HG03457 (cell line): ENCODE measurements around the gene SYT6.

Experiments
- ATAC-seq: cut with Tn5 transposase; IDR thresholded peaks from one replicate; pipeline ENCODE4 v1.9.1; 2021; ENCODE audit warnings: moderate number of reproducible peaks; ENCODE audit not compliant: unreplicated experiment

SYT6 gene, protein sequence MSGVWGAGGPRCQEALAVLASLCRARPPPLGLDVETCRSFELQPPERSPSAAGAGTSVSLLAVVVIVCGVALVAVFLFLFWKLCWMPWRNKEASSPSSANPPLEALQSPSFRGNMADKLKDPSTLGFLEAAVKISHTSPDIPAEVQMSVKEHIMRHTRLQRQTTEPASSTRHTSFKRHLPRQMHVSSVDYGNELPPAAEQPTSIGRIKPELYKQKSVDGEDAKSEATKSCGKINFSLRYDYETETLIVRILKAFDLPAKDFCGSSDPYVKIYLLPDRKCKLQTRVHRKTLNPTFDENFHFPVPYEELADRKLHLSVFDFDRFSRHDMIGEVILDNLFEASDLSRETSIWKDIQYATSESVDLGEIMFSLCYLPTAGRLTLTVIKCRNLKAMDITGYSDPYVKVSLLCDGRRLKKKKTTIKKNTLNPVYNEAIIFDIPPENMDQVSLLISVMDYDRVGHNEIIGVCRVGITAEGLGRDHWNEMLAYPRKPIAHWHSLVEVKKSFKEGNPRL

DNA sequence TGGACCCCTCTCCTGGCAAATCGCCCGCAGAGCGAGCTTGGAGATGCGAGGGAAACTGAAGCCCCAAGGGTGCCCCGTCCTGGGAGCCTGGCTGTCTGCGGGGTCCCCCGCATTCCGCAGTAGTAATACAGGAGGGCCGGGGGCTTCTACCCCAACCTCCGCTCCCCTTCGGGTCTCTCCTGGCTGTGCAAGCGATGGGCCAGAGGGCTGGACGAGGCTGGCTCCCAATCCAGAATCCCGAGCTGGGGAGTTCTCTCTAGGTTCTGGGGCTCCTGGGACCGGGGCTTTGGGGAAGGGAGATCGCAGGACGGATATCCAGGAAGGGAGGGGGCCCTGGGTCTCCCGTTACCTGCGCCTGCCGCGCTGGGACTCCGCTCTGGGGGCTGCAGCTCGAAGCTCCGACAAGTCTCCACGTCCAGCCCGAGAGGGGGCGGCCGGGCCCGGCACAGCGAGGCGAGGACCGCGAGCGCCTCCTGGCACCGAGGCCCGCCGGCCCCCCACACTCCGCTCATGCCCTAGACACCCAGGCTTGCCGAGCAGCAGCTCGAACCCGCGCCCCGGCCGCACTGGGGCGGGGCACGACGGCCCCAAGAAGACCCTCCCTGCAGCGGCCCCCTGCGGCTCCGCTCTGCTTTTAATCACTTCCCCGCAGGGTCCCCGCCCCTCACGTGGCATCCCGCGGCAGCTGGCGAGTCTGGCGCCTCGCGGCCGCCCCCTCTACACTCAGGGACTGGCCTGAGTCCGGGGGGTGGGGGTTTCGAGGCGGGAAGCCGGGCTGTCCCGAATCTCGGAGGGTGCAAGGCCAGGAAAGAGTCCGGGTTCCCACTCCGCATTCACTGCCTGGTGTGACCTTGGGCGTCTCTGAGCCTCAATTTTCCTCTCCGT is at the start of gene SYT6:
Gene SYT6, minus strand, starts transcription at position 609 of the 885 bp plus-strand sequence. Its CDS starts 97 bp downstream, at position 512.
- no peak for ATAC-seq

DNA sequence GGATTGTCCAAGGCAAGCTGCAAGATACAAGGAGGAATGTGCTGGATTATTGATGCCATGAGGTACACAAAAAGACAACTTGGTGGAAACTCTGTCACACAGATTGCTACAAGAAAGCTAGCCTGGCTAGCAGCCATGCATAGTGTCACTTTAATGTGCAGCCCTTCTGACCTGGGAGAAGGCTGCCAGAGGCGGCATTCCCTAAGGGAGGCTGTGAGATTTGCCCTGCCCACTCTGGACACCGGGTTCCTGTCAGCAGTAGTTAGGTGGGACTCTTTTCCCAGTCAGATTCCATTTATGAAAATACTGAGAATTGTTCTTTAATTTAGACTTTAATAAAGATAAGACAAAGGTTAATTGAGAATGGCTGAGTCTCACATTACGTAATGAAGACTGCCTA is 47.8 kb upstream of the SYT6 start:
- ATAC-seq = no peak

DNA sequence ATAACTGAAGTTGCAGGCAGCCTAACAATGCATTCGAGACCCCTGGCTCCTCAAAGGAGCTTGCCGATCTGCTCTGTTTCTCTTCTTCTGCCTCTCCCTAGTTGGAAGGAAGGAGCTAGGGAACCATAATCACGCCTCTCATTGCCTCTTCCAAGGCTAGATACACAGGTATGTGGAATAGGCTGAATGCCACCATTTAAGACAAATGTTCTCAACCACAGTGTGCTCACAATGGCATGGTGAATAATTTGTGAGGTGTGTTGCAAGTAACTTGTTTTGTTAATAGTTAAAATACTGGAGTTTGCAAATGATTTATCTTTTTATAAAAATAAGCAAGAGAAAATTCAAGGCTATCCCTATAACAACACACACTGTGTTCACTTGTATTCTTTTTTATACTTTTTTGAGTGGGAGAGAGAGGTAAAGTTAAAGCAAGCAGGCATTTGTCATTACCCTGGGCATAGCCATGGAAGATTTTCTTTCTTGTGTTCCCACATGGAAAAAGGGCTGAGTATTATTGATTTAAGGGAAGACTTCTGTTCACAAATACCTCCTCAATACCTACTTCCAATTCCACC is 45.4 kb upstream of the SYT6 start:
- no peak for ATAC-seq

DNA sequence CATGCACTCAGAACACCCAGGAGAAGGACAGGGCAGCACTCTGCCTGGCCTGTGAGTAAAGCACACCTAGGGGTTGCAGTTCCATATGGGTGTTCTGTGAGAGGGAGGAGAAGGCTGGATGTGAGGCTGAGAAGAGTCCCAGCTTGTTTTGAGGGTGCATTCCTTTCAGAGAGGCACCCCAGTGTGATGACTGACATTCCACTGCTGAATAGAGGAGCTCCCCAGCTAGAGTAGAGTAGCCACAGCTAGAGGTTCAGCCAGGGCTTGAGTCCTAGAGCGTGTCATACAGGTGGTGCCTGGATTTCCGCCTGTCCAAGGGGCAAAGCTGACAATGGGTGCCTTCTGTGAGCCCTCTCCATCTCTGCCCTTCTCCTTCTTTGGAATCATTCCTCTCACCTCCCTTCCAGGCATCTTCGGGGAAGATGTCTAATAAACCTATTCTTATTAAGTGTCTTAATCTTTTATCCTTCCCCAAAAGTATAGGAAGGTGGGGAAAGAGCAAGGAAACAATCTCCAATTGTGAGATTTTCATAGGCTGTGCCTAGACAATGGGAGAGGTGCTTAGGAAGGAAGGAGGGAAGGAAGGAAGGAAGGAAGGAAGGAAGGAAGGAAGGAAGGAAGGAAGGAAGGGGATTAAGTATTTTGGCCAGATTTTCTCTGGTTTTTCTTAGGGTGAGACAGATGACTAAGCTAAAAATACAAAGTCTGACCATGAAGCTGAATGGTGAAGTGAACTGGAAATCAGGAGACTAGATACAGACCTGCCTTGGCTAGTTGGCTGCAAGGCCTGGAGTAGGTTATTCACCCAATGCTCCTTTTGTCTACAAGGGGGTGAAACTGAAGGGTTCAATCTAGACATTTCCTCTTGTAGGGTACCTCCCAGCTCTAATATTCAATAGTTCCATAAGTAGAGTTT is 43.6 kb upstream of the SYT6 start:
- ATAC-seq = no peak

DNA sequence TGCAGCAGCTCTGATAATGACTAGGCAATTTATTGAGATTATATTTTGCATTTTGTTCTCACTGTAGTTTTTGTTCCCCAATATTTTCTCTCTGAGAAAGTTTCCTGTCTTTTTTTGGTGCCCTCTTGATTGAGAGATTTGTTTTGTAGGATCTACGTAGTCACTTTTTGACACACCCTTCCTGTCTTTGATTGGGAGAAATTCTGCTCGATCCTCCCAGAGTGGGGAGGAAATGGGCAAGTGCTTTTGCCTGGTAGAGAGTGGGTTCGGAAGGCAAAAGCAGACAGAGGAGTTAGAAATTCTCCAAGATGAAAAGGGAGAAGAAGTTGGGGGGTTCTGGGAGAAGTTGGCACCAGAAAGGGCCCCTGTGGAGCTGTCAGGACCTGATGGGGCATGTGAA is 42.1 kb upstream of the SYT6 start:
- no peak for ATAC-seq

DNA sequence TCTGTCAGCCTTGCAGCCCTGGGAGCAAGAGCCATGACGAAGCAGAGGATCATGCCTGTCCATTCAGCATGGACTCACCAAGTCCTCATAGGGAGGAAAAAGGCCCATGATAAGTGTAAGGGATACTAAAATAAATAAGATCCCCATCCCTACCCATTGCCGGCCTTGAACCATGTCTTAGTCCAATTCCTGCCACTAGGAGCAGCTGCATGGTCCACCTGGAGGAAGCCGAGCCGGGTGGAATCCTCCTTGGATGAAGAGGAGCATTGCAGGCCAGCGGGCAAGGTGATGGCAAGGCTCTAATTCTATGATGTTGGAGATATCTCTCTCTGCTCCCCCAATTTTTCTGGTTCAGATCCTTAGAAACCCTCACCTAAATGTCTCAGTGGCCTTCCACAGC is 38.7 kb upstream of the SYT6 start:
- no peak for ATAC-seq

DNA sequence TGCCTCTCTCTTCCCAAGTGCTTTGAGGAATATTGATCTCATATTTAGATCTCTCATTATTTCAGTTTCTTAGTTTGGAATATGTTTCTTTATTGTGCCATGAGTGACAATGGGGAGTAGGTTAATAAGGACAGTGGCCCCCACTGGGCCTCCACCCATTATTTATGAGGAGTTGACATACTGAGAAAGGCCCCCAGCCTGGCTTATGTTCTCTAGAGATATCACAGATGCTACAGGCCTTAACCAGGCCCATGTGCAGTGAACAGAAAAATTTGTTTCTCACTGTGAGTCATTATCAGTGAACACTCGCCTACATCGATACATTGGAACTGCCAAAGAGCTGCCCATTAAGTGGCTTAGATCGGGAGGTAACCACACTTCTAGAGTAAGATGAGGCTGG is 35.7 kb upstream of the SYT6 start:
- no peak for ATAC-seq

DNA sequence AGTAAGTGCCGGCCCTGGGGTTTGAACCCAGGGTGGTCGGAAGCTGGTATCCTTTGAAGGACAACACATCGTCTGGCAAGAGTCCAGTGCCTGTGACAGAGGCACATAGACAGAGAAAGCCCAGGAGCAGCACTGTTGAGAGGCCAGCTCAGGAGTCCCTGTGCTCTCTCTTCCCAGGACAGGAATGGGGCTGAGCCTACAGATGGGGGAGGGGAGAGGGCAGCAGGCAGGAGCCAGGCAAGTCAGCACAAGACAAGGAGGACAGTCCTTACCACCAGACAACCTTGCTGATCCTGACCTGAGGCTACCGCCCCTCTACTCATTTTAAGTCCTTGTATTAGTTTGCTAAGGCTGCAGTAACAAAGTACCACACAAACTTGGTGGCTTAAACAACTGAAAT is 27.7 kb upstream of the SYT6 start:
- no peak for ATAC-seq

DNA sequence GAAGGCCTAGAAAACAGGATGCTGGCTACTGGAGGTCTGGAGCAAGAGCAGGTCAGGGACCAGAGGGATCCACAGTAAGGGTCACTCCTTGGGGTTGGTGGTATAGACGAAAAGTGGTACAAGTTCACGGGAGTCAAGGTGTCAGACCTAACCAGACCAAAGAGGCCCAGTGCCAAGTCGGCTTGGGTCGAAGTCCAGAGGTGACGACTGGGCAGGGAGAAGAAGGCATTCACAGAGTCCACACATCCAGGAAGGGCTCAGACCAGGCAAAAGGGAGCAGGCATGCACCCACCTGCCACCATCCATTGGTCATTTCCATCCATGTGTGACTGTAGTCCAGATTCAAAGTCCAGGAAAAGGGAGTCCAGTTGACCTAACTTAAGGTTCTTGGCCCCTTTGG is 27.1 kb upstream of the SYT6 start:
- ATAC-seq = no peak

DNA sequence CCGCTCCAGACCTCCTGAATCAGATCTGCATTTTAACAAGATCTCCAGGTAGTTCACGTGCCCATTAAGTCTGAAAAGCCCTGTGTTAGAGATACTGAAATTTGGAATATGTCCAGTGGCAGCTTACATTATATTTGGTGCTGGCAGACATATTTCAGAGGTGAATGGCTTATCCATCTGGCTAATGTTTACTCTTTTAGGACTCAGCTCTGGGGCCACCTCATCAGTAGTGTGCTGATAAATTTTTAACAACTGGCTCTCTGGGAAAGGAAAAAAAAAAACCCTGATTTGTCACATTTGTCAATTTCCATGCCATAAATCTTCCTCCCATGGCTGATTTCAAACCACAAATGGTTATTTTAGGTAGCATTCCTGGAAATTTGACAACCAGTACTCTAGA is 25.3 kb upstream of the SYT6 start:
- no peak for ATAC-seq

DNA sequence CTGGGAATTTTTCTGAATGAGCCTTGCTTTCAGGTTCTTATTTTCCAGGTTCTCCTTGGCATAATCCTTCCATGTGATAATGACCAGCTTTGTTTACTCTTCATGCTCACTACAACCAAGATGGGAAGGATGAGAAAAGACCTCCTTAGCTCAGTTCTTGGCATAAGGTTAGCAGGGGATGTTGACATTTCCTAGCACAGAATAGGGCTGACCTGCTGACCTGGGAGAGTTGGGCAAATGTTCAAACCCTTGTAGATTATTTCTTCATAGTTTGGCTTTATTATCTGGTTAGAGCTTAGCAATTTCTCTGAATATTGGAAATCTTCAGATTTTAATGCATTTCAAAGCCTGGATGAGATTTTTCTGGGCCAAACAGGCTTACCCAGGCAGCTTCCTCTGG is 23.6 kb upstream of the SYT6 start:
- no peak for ATAC-seq

DNA sequence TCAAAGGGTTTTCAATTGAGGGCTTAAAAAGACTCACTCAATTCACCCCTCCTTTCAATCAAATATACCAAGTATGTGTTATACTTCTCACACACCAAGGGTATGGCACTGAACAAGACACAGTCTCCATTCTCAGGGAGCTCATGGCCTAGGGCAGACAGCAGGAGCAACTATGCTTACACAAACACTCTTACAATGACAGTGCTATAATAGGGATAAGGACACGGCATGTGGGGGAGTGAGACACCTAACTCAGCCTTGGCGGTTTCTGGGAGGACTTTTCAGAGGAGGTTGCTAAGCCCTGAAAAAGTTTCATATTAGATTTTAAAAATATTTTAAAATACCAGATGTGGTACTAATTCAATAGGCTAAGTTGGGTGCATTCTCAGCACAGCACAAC is 22.7 kb upstream of the SYT6 start:
- ATAC-seq = no peak

DNA sequence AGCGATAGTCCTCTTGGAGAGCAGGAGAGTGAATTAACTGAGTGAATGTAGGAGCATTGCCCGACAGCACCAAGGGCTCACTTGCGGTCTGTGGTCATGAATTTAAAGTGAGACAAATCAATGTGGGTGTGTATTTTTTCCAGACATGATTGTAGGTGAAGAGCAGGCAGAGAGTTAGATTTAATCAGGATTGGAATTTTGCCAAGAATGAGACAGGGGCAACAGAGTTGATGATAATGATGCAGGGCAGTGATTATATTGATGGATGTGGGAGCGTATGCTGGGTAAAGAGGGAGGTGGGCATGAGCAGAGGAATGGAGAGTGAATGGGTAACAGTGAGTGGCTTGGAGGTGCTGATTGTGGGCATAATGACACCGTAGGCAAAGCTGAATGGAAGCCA is 20.0 kb upstream of the SYT6 start:
- no peak for ATAC-seq

DNA sequence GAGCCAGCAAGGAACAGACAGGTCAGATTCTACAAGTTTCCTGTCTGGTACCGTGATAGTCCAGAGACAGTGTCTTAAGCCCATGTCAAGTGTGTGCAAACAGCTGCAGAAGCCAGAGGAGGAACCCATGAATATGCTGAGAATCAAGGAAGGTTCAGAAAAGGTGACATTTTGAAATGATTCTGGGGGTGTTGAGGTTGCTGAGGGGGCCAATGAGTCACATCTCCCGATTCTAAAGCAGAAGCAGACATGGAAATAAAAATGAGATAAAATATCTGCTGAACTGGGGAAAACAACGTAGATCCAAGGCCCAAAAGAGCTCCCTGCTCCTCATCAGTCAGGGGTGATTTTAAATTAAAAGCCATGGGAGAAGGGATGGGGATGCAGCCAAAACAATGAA is 15.8 kb upstream of the SYT6 start:
- ATAC-seq = no peak

DNA sequence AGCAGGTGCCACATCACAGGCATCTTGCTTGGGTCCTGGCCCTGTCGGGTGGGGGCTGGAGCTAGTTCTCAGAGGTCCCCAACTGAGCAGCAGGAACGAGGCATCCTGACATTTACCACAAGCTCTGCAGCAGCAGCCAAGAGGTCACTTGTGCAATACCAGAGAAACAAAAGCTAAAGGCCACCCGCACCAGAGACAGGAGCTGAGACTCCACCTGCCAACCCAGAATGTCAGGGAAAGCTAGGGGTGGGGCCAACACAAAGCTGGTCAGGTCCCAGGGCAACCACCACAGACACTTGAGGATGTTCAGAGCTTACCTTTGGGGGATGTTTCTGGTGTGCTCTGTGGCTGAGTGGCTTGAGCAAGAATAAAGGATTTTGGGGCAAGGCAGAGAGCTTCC is 13.6 kb upstream of the SYT6 start:
- ATAC-seq = no peak

DNA sequence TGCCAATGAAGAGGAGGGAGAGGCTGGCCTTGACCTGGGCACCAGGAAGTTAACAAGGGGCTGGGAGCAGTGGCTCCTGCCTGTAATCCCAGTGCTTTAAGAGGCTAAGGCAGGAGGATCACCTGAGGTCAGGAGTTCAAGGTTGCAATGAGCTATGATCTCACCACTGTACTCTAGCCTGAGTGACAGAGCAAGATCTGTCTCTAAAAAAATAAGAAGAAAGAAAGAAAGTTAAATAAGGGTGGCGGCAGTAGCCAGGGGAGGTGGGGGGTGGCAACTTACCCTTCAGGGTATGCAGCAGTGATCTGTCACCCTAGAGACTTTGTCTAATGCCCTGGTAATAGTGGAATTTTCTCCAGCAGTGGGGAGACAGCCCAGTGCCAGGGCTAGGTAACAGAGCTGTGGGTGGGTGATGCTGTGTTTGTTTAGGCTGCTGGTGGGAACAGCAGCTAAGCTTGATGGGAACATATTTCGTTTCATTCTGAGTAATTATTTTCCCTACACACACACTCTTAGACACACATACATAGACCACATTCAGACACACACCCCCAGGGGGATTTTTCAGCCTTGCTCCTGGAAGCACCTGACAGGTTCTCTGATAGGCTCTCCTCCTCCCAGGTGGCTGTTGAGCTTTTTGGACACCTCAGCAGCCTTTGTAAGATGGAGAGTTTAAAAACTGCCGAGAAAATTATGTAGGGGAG is 11.3 kb upstream of the SYT6 start:
- ATAC-seq = peak; percentile 55

DNA sequence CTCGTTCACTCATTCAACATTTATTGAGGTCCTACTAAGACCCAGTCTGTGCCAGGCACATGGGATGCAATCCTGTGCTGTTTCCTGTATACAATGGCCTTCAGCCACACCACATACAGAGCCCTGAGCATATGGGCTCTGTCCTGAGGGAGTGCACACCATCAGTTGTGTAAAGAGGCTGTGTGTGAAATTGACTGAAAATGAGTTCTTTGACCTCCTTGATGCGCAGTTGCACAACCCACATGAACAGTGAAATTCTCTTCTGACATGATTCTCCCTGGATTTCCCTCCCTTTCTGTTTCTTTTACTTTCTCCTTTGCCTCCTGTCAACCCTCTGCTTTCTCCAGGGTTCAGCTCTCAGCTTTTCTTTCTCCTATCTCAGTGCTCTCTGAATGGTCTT is 6.3 kb upstream of the SYT6 start:
- no peak for ATAC-seq

DNA sequence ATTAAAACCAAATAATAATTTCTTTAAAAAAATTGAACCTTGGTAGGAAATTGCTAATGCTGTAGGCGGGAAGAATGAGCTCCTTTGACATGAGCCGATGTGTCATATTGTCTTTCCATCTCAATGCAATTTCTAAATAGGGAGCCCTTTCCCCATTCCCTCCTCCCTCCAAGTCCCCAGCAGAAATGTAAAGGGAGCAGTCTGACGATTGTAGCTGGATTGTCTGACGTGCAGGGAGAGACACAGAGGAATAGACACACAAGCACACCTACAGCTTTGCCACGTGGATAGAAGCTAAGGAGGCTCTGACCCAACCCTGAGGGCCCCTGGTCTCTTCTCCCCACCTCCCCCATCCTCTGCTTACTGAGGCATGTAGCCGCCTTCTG is 3.6 kb upstream of the SYT6 start:
- ATAC-seq = no peak

DNA sequence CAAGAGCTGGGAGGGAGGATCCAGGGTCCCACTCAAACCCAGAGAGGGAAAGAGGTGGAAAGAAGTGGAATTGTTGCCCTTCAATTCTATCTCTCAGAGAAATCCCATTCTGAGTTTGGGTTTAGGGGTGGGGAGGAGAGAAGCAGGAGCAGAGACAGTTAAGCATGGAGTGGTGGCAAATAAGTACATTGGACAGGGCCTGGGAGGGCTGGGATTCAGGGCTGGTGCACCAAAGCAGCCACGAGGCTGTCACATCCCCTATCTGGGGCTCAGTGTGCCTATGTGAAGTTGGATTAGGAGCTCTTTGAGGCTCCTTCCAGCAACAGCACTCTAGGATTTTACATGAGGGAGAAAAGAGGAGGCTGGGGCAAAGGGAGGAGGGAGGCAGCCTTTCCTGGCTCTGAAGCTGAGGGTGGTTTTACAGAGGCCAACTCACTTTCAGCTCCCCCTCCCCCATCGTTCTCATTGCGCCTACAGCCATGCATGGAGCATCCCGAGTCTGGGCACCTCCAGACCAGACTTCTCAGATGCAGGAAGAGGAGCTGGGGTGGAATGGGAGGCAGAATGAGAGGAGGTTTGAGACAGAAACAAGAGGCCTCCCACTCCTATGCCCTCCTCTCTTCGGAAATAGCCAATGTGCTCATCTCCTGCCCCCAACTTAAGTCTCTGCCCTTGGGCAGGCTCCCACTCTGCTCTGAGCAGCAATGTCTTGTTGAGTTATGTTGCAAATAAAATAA is 3.0 kb upstream of the SYT6 start:
- no peak for ATAC-seq
